GM23338 (cell line): Measurements from ENCODE around the gene IGSF9B. TPM values are rescaled to one million over a fixed set of nuclear protein-coding genes. Genes with fewer than 3 reads are reported as not detected.

ENCODE experiments used
- ATAC-seq: fragments of 200-7000 bp; cut with Tn5 transposase; 3 replicates; pipeline ENCODE4 v1.9.1; 2020
- DNase-seq: peaks from one replicate; pipeline ENCODE4 v3.0.0-alpha.2; 2015; ENCODE audit warnings: low spot score
- H2AFZ ChIP-seq: fragments of 200-600 bp; sonication (generic); 2 replicates; pipeline ENCODE4 v1.8.0; 2016; ENCODE audit warnings: antibody characterized with exemption, mild to moderate bottlenecking, moderate library complexity
- H3F3A ChIP-seq: fragments of 200-600 bp; sonication (generic); replicated peaks from 2 replicates; pipeline ENCODE4 v1.8.0; 2017; ENCODE audit warnings: antibody characterized with exemption, mixed run types, low read depth
- H3K27ac ChIP-seq: fragments of 200-600 bp; sonication (generic); 2 replicates; pipeline ENCODE4 v1.6.1; 2016; ENCODE audit warnings: low read depth
- H3K27me3 ChIP-seq: fragments of 200-600 bp; sonication (generic); 2 replicates; pipeline ENCODE4 v1.8.0; 2016; ENCODE audit warnings: mild to moderate bottlenecking, mixed run types, moderate library complexity; ENCODE audit not compliant: insufficient read depth
- H3K36me3 ChIP-seq: fragments of 200-600 bp; sonication (generic); 2 replicates; pipeline ENCODE4 v1.8.0; 2016; ENCODE audit warnings: mild to moderate bottlenecking; ENCODE audit not compliant: insufficient read depth
- H3K4me1 ChIP-seq: fragments of 200-600 bp; sonication (generic); 2 replicates; pipeline ENCODE4 v1.8.0; 2016; ENCODE audit warnings: mild to moderate bottlenecking, moderate library complexity; ENCODE audit not compliant: insufficient read depth
- H3K4me2 ChIP-seq: fragments of 200-600 bp; sonication (generic); 2 replicates; pipeline ENCODE4 v1.7.1; 2017; ENCODE audit warnings: mixed run types
- H3K4me3 ChIP-seq: fragments of 200-600 bp; sonication (generic); 2 replicates; pipeline ENCODE4 v1.6.1; 2016; ENCODE audit warnings: mixed run types
- H3K79me2 ChIP-seq: fragments of 200-600 bp; sonication (generic); replicated peaks from 2 replicates; pipeline ENCODE4 v1.8.0; 2017; ENCODE audit warnings: mild to moderate bottlenecking; ENCODE audit not compliant: insufficient read depth
- H3K9me2 ChIP-seq: fragments of 200-600 bp; sonication (generic); 2 replicates; pipeline ENCODE4 v1.8.0; 2017; ENCODE audit not compliant: insufficient read depth
- H4K20me1 ChIP-seq: fragments of 200-600 bp; sonication (generic); replicated peaks from 2 replicates; pipeline ENCODE4 v1.8.0; 2017; ENCODE audit warnings: mild to moderate bottlenecking; ENCODE audit not compliant: insufficient read depth
- H3K27ac Mint-ChIP-seq: 2 replicates; pipeline ENCODE4 v1.8.0; 2020; ENCODE audit warnings: inconsistent platforms, mild to moderate bottlenecking, moderate library complexity, mixed read lengths
- H3K27me3 Mint-ChIP-seq: 3 replicates; pipeline ENCODE4 v1.8.0; 2022; ENCODE audit warnings: low read depth, mild to moderate bottlenecking, moderate library complexity, mixed read lengths, inconsistent platforms; ENCODE audit not compliant: insufficient read depth, poor library complexity
- H3K36me3 Mint-ChIP-seq: 3 replicates; pipeline ENCODE4 v1.8.0; 2021; ENCODE audit warnings: low read depth, mild to moderate bottlenecking, inconsistent platforms, moderate library complexity, mixed read lengths
- H3K4me1 Mint-ChIP-seq: 3 replicates; pipeline ENCODE4 v1.8.0; 2020; ENCODE audit warnings: mild to moderate bottlenecking, inconsistent platforms, mixed read lengths
- H3K4me3 Mint-ChIP-seq: 3 replicates; pipeline ENCODE4 v1.8.0; 2021; ENCODE audit warnings: moderate library complexity, mild to moderate bottlenecking, inconsistent platforms, mixed read lengths
- H3K9me3 Mint-ChIP-seq: 3 replicates; pipeline ENCODE4 v1.8.0; 2020; ENCODE audit warnings: moderate library complexity, mild to moderate bottlenecking, inconsistent platforms, mixed read lengths
- CREB1 ChIP-seq: fragments of 250-450 bp; sonication (Bioruptor Pico); IDR thresholded peaks from 2 replicates; pipeline ENCODE4 v1.5.0; 2020; ENCODE audit warnings: low read depth, mild to moderate bottlenecking, moderate library complexity
- CTCF ChIP-seq, 2 experiments: fragments of 200-600 bp in 1 of 2; sonication (generic) in 1 of 2; conservative IDR thresholded peaks; 2 replicates each; pipeline versions ENCODE4 v1.5.1 to v1.6.1; 2016 to 2017; ENCODE audit warnings: antibody characterized with exemption in 2 of 2, low read depth in 2 of 2, mild to moderate bottlenecking in 2 of 2, moderate library complexity in 1 of 2
- ETS1 ChIP-seq: IDR thresholded peaks from 2 replicates; pipeline ENCODE4 v1.6.1; 2016; ENCODE audit warnings: antibody characterized with exemption
- EZH2 ChIP-seq: fragments of 200-600 bp; sonication (generic); IDR thresholded peaks from one replicate; pipeline ENCODE4 v1.8.0; 2017; ENCODE audit warnings: antibody characterized with exemption, mild to moderate bottlenecking, low read depth; ENCODE audit not compliant: unreplicated experiment
- EZH2phosphoT487 ChIP-seq: fragments of 200-600 bp; sonication (generic); IDR thresholded peaks from one replicate; pipeline ENCODE4 v1.8.1; 2018; ENCODE audit warnings: antibody characterized with exemption; ENCODE audit not compliant: unreplicated experiment
- JUNB ChIP-seq: IDR thresholded peaks from one replicate; pipeline ENCODE4 v1.6.1; 2016; ENCODE audit warnings: antibody characterized with exemption; ENCODE audit not compliant: unreplicated experiment
- NANOG ChIP-seq: IDR thresholded peaks from 2 replicates; pipeline ENCODE4 v1.6.1; 2016; ENCODE audit warnings: antibody characterized with exemption, borderline replicate concordance
- POLR2AphosphoS5 ChIP-seq: IDR thresholded peaks from 2 replicates; pipeline ENCODE4 v1.6.1; 2016; ENCODE audit warnings: antibody characterized with exemption, low read depth
- REST ChIP-seq: IDR thresholded peaks from one replicate; pipeline ENCODE4 v1.6.1; 2018; ENCODE audit warnings: antibody characterized with exemption; ENCODE audit not compliant: unreplicated experiment
- STAT1 ChIP-seq: IDR thresholded peaks from one replicate; pipeline ENCODE4 v1.6.1; 2016; ENCODE audit warnings: antibody characterized with exemption; ENCODE audit not compliant: unreplicated experiment
- ZNF114 ChIP-seq: fragments of 250-450 bp; sonication (Bioruptor Pico); IDR thresholded peaks from 2 replicates; pipeline ENCODE4 v1.5.0; 2020; ENCODE audit warnings: mild to moderate bottlenecking, moderate library complexity
- ZNF331 ChIP-seq: fragments of 250-450 bp; sonication (Bioruptor Pico); IDR thresholded peaks from 2 replicates; pipeline ENCODE4 v1.5.0; 2020; ENCODE audit warnings: low read depth, mild to moderate bottlenecking, moderate library complexity
- ZNF462 ChIP-seq: fragments of 250-450 bp; sonication (Bioruptor Pico); IDR thresholded peaks from 2 replicates; pipeline ENCODE4 v1.5.0; 2020; ENCODE audit warnings: mild to moderate bottlenecking, moderate library complexity
- polyA plus RNA-seq: library from polyadenylated mRNA; unstranded; fragments of >200 nt; fragmentation: Nextera tagmentation; extraction: Ambion mirVana; gene quantifications from 2 replicates; pipeline ENCODE4 v1.2.1, GENCODE V29; 2016
- total RNA-seq: library from RNA; depleted of rRNA; stranded (reverse); fragments of >200 nt; shearing (Covaris generic); gene quantifications from 2 replicates; pipeline ENCODE4 v1.2.3, GENCODE V29; 2014

IGSF9B gene
- total and polyA plus RNA-seq, 2 experiments from 2014 or later, result 8.7 to 51.2 TPM

- H4K20me1 ChIP-seq, result peaks cover 3% of the 10 kb centered on the region; the same call in 1 of the 2 replicates
- H3K27me3 ChIP-seq, result no peaks in the 10 kb centered on the region
- no peak for DNase-seq
- no peaks in the 10 kb centered on the region for H3F3A ChIP-seq
- no peak overlapping the region for H3K27ac ChIP-seq
- no peaks in the 10 kb centered on the region for H3K9me2 ChIP-seq
- TF ChIP-seq ZNF114 (CRISPR knock-in tag) (no peak), EZH2phosphoT487 (no peak), EZH2 (no peak), ZNF331 (CRISPR knock-in tag) (no peak), CREB1 (no peak), ETS1 (no peak), ZNF462 (no peak), STAT1 (no peak), NANOG (no peak), REST (no peak), JUNB (no peak), POLR2AphosphoS5 (no peak), CTCF (conservative IDR thresholded peaks at IDR 0.05; ENCODE audit: low read depth in 2 of 2) (no peak)
- H3K4me1 Mint-ChIP-seq, result no peaks in the 10 kb centered on the region; the same call in 2 of the 3 replicates
- no peak overlapping the region for H3K4me2 ChIP-seq
- no peak overlapping the region for H3K4me3 Mint-ChIP-seq
- H3K36me3 ChIP-seq, result peaks cover 25% of the 10 kb centered on the region
- no peak overlapping the region for H3K4me3 ChIP-seq
- H3K79me2 ChIP-seq, result no peaks in the 10 kb centered on the region
- ATAC-seq, result no peak
- no peaks in the 10 kb centered on the region for H3K4me1 ChIP-seq
- H3K27me3 Mint-ChIP-seq, result peaks cover 3% of the 10 kb centered on the region
- H2AFZ ChIP-seq, result no peak overlapping the region
- H3K36me3 Mint-ChIP-seq, result peaks cover 84% of the 10 kb centered on the region
- H3K27ac Mint-ChIP-seq, result no peak overlapping the region
- H3K9me3 Mint-ChIP-seq, result no peaks in the 10 kb centered on the region
Observed at GRCh38 chr11:133908827-133909226, 47.9 kb downstream of the IGSF9B start.
